ENCODE results near the gene ATAD3A.
"Not testable (repeated sequence)": the region's sequence is repeated elsewhere in the genome, so short reads cannot be mapped to it uniquely, and the experiment has no call there.

ATAD3A gene

DNA sequence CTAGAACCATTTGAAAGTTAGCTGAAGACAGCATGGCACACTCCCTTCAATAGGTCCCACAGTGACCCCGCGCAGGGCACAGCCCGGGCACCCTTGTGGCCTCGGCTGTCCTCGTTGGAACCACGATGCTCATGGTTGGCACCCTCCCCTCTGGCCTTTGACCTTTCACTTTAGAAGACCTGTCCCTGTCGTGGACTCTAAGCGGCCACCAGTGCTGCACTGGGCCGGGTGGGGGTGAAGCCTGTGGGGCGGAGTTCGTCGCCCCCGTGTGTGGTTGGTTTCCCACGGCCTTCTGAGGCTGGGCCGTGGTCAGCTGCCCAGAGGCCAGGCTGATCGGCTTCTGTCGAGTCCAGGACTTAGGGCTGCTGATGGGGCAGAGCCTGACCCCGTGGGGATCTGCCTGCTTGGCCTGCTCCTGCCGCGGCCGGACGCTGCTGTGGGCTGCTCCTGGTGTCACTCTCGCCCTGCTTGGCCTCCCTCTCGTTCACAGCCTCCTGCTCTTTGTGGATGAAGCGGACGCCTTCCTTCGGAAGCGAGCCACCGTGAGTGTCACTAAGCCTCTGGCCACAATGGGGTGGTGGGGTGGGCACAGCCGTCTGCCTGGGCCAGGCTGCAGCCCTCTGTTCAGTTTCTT lies 12.9 kb downstream of the ATAD3A start:
- DNase-seq, result not testable (repeated sequence)

DNA sequence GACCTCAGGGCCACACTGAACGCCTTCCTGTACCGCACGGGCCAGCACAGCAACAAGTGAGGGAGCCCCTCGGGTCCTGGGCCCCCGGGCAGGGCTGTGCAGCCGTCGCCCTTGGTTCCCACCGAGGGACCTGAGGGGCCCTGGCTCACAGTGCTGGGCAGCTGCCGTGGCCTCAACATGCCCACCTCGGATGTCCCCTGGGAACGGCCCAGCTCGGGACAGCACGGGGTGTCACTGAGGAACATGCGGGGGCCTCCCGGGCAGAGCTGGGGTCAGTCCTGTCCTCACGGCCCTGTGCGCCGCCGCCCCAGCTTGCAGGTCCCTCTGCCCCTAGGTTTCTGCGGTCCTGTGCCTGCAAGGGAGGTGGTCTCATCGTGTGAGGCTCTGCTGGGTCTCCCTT lies 14.5 kb downstream of the ATAD3A start:
- not testable (repeated sequence) for DNase-seq

DNA sequence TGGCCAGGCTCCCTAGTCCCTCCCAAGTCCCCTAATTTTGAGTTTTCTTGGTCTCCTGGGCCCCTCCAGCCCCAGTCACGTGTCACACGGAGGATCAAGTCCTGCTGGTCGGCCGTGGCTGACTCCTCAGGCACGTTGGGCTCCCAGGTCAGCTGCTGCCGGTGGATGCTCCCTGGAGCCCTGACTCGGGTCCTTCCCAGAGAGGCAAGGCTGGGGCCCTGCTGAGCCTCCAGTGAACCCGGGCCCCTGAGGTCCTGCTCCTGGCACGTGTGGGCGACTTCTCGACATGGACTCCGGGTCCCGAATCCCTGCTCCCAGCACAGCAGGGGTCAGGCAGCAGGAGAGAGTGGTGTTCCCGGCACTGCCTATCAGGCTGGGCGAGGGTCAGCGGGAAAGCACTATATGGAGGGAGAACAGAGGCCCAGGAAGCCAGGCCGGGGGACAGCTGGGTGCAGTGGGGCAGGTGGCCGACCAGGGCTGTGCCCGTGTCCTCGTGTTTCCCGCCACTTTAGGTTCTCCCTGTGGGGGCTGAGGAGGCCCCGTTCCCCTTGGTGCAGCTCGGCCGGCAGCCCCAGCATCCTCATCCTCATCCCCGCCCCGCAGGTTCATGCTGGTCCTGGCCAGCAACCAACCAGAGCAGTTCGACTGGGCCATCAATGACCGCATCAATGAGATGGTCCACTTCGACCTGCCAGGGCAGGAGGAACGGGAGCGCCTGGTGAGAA lies 15.3 kb downstream of the ATAD3A start:
- DNase-seq, result no peak

DNA sequence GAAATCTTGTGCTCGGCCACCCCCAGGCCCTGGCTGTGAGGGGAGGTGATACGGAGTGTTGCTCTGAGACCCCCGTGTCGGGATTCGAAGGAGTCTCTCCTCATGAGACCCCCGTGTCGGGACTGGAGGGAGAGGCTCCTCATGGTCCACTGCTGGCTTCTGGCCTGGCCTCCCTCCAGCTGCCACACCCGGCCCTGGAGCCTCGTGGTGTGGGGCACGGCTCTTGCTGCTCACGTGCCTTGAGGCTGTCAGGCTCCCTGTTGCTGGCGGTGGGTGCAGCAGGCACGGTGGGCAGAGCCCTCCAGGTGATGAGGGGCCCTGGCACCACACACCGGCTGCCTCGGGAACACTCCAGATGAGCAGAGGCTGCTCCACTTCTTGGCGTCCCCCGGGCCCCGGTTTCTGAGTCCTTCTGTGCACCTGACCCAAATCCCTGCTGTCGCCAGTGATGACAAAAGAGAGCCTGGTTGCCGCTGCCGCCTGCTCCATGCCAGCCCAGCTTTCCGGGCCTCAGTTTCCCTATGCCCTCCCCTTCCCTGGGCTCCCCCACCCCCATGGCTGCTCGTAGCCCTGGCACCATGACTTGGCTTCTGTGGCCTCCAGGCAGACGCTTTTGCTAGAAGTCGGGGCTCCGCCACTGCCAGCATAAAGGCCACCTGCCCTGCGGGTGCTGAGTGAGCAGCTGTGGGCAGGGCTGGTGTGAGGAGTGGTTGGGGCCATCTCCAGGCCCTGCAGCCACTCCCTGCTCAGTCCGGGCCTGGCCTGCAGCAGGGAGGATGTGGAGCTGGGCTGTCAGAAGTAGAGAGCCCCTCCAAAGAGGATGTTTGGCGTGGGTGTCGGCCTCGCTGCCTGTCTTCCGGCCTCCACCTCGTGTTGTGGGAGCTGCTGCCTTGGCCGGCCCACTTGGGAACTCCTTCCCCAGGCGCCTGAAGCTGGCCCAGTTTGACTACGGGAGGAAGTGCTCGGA lies 16.6 kb downstream of the ATAD3A start:
- no peak for DNase-seq

DNA sequence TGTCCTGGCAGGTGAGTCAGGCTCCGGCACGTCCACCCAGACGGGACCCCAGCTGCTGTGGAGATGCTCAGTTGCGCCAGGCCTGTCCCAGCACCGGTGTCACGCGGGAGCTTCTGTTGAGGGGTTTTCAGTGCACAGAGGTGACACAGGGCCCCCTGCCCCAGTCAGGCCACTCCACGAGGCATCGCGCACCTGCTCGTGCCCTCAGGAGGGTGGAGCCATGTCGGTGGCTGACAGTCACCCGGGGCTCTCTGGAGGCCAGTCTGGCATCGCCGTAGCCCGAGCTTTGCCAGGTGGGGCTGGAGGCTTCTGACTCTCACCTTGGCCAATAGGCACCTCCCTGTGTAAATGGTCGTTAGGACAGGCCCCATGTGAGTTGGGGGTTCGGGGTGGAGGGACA lies 17.4 kb downstream of the ATAD3A start:
- DNase-seq, result no peak

DNA sequence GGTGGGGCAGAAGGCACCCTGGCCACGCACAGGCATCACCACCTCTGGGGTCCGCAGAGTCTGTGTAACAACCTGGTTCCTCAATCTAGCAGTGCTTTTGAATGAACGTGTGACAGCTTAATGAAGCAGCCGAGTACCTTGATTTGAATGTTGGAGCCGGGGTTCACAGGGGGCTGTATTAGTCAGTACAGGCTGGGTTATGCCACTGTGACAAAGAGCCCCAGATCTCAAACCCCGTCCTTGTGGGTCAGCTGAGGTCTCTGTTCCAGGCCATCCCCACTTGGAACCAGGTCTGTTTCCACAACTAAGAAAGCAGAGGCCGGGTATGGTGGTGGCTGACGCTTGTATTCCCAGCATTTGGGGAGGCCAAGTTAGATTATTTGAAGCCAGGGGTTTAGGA lies 18.0 kb downstream of the ATAD3A start:
- DNase-seq, result no peak

DNA sequence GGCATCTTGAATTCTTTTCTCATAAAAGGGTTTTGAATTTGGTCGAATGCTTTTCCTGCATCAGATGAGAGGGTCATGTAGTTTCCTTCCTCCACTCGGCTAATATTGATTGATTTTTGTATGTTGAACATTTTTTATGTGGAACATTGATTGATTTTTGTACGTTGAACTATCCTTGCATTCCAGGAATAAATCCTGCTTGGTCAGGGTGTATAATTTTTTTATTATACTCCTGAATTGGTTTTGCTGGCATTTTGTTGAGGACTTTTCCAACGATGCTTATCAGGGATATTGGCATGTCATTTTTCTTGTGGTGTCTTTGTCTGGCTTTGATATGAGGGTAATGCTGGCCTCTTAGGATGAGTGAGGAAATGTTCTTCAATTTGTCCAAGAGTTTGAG lies 20.0 kb downstream of the ATAD3A start:
- no peak for DNase-seq

DNA sequence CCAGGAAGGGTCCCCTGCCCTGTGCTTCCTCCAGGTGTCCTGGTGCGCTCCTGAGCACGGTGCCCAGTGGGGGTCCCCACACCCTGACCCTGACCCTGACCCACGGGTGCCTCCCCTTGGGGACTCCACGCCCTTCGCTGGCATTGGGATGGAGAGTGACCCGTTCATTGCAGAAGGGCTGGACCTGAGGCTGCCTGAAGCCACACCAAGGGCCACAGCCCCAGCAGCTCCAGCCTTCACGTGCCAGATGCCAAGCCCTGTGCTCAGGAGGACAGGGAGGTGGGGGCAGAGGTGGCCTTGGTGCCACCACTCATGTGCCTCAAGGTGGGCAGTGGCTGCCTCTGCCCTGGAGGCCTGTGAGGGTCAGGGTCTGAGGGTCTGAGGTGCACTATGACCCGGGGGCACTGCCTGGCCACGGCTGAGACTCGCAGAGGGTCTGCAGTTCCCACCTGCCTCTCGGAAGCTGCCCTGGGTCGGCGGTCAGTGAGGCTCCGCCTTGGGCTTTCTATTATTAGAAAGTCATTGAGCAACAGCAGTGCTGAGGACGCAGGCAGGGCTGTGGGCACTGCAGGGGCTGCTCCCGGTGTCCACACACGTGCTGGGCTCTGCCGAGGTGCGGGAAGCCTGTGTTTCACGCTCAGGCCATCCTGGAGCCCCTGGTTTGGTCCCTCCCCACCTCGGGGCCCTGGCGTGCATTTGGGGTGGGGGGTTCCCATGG lies 21.4 kb downstream of the ATAD3A start:
- DNase-seq, result not testable (repeated sequence)

DNA sequence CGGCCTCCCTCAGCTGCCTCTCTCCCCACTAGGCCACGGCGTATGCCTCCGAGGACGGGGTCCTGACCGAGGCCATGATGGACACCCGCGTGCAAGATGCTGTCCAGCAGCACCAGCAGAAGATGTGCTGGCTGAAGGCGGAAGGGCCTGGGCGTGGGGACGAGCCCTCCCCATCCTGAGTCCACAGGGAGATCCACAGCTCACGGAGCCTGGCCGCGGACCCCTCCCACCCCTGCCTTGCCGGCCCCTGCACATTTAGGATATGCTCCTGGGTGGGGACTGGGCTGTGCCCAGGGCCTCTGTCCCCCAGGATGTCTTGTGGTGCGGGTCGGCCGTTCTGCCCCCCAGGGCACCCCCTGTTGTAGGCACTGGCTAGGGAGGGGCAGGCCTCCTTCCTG lies 21.9 kb downstream of the ATAD3A start:
- DNase-seq, result not testable (repeated sequence)

DNA sequence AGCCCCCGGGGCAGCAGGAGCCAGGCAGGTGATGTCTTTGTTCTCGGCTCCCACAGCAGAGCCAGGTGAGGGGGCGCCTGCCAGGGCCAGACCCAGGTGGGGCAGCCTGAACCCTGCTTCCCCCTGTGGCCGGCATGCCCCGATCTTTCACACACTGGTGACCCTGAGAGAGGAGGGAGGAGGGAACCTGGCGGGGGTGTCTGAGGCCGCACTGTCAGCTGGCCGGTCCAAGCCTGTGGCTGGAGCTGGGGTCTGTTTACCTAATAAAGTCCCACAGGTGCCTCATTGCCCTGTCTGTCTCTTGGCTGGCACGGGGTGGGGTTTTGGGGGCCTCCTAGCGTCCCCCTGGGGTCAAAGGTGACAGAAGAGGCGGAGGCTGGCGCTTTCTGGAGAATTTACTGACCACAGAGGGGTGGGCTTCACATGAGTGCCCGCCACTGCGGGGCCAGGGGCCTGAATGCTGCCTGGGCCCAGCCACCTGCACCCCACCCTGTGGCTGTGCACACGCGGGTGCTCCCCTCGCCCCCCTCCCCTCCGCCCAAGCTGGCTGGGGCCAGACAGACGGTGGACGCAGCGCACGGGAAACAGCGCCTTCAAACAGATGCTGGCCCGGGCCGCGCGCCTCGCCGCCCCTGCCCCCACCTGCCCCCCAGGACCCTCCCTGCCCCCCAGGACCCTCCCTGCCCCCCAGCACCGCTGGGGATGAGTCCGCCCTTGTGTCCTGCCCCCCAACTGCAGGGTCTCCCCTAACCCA lies 22.6 kb downstream of the ATAD3A start:
- DNase-seq, result no peak

DNA sequence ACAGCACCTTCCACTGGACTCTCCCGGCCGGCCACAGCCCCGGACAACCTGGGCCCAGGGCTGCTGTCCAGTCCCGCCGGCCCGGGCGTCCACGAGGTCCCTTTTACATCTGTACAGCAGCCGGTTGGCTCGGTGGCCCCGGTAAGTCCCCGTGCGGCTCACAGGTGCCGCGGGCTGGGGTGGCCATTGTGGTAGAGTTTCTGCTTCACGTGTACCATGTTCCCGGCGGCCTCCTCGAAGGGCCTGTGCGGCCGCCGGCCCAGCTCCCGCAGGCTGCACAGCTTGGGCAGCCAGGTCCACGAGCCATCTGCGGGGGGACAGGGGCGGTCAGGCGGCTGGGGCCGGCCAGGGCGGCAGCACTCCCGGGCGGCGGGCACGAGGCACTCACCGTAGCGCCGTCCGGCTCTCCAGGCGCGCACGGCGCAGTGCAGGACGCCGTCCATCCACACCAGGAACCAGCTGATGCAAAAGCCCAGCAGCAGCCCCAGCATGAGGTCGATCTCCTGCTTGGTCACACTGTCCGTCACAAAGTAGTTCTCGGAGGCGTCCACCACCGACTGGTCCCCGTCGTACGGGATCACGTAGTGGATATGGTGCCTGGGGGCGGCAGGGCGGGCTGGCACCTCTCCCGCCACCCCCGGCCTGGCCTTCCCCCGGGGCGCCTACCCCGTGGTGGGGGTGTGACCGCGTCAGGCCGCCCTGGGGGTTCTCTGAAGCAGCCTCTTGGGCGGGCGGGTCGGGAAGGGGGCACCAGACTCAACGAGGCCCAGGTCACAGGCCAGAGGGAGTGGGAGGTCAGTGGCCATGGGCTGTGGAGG lies 23.4 kb downstream of the ATAD3A start:
- DNase-seq, result no peak

DNA sequence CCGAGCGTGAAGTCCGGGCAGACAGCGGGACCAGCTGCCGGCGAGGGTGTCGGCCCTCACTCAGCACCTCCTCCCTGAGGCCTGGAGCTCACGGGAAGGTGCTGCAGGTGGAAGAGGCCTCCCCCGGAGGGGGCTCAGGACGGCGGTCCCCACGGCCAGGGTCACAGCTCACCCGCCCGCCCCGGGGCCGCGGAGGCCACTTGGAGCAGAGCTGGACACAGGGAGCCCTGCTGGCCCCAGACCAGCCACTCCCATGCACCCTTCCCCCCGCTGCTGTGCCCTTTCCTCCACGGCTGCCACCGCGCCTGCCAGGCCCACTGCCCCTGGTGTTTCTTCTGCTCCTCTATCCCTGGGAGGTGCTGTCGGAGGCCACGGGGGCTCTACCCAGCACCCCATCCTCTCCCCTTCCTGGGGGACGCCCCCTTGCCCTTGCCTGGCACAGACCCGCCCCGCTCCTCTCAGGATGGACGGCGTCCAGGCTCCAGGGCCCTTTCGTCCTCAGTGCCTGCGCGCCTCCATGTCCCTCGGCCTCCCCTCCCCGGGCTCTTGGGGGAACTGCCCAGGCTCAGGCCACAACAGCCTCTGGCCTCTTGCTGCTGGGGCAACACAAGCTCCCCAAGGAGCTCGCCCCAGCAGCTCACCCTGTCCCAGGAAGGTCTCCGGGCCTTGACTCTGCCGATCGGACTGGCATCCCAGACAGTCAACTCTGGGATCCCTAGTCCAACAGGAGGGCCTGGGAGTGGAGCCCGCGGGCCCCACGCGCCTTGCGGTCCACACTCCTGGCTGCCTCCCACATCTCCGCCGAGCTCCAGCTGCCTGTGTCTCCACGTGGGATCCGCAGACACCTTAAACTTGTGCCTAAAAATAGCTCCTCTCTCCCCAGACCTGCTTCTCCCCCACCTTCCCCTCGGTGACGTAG lies 24.3 kb downstream of the ATAD3A start:
- DNase-seq, result no peak

DNA sequence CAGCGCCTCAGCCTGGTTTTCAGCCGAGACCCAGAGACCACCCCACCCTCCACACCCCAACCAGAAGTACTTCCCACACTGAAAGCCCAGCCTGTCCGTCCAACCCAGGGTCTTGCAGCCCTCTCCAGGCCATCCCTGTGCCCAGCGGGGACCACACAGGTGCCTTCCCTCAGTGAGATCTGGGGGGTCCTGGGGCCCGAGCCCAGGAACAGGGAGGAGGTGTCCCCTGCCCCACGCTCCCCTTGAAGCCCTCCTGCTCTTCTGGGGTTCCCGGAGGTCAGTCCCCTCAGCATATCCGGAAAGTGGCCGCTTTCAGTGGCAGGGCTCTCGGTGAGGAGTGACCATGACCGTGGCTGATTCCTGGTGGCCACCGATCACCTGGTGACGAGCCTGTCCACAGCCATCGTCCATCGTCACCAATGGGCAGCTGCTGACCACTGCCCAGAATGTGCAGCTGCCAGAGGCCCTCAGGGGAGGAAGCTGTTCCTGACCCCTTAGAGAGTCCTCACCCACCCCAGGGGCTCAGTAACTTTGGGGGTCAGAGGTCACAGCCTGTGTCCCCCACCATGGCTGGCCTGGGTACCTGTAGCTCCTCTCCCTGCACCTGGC lies 25.1 kb downstream of the ATAD3A start:
- DNase-seq, result no peak

DNA sequence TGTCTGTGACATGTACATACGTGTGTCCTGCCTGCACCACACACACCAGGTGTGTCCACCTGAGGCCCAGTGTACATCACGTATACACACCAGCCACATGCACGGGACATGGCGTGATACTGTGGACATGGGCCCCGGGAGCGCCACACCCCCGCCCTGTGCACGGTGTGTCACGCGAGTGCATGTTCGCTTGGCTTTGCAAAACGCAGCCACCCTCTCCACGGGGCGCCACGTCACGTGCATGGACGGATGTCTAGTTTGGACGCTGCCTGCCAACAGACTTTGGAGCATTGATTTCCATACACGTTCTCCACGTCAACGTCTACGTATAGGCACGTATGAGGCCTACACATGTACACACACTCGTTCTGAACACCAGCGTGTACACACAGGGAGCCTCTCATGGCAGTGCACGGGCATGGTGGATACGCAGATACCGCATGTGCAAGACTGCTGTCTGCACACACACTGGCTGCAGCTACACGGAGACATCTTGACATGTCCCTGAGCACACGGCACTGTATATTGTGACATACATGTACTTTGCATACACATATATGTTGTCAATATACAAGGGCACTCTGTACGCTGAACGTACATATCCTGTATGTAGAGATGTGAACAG lies 25.8 kb downstream of the ATAD3A start:
- DNase-seq, result no peak

DNA sequence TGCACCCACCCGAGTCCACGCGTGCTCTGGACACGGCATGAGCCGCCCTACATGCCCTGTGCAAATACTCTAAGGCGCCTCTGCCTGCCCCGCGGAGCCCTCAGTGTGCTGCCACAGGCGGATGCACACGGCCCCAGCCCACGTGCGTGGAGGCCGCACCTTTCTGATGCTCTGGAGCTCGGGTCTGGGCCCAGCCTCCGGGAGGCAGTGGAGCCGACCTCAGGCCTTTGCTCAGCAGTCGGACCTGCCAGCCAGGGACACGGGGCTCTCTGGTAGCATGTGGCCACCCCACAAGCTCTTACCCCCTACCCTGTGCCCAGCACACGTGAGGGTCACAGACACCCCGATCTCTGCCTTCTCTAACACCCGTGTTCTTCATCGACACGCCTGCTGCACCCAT lies 26.4 kb downstream of the ATAD3A start:
- no peak for DNase-seq

DNA sequence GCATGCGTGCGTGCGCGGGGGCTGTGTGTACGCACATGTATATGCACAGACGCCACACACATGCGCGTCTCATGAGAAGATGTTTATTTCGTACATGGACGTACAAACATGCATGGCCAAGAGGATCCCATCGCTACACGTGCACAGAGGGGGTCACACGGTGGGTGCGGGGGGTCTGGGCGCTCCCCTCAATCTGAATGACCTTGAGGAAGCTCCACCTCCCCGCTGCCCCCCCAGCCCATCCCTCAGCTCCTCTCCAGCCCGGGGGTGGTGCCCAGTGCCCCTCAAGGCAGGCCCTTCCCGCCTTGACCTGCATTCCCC lies 27.0 kb downstream of the ATAD3A start:
- DNase-seq, result no peak

DNA sequence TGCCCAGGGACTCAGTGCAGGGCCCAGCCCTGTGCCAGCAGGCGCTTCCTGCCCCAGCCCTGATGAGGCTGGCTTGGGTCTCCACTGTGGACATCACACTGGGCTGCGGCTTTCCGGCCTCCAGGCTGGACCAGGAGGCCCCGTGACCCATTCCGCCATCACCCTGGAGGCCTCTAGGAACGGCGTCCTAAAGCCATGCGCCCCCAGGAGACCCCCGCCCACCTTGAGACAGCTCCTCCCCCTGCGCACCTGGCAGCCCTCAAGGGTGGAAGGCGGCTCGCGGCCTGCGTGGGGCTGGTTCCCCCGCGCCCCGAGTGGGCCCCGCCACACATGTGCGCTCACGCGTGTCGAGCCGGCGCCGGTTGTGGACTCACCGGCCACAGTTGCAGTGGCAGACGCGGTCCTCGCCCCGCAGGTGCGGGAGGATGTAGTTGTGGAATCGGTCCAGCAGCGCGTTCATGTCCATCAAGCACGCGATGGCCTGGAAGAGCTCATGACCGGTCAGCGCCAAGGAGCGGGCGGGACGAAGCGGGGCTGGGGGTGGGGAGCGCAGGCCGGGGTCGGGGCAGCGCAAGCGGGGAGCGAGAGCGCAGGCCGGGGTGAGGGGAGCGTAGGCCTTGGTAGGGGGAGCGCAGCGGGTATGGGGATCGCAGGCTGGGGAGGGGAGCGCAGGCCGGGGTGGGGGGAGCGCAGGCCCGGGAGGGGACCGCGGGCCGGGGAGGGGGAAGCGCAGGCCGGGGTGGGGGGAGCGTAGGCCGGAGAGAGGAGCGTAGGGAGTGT lies 27.5 kb downstream of the ATAD3A start:
- DNase-seq, result no peak

DNA sequence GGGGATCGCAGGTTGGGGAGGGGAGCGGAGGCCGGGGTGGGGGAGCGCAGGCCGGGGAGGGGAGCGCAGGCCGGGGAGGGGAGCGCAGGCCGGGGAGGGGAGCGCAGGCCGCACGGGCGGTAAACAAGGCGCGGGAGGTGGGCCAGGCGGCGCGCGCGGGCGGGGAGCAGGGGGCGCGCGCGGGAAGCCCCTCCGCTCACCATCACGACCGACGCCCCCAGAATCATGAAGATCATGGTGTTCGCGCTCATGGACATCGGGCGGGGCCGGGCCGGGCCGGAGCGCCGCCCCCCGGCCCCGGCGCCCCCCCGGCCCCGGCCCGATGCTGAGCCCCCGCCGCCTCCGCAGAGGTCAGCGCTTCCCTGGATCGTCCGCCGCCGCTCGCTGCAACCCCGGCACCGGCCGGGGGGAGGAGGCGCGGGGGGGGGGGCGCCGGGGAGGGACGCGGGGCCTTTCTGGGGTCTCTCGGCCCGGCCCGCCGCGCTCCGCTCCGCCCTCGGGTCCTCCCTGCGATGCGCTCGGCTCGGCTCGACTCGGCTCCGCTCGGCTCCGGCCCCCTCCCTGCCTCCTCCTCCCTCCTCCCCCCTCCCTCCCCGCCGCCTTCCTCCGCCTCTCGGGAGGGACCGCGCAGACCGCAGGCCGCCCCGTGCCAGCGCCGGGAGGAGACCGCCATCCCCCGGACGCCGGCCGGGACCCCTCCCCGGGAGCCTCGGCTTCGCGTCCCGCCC lies 28.3 kb downstream of the ATAD3A start, which contains the start of gene TMEM240:
TSS of gene TMEM240 (minus strand) at position 535 of the 728 bp plus-strand sequence. CDS start at position 257, 278 bp downstream.
- DNase-seq, result peak; percentile 70

Data from CD4-positive, alpha-beta T cell treated with Interleukin-17A for 4 hours (primary cell).